Liver (tissue), 9 donors: ENCODE data around the gene UBE2E2. TPM values are rescaled to one million over a fixed set of nuclear protein-coding genes. Genes with fewer than 3 reads are reported as not detected.

Experiments used
- DNase-seq: peaks from one replicate; pipeline ENCODE4 v3.0.0-alpha.2; 2017; ENCODE audit warnings: low spot score
- H3K27ac ChIP-seq, 2 donors: one replicate each; pipeline ENCODE4 v1.7.0; 2013; ENCODE audit warnings: inconsistent platforms in 2 of 2, low read length in 2 of 2, control low read depth in 1 of 2, low read depth in 1 of 2, mild to moderate bottlenecking in 1 of 2
- H3K27me3 ChIP-seq, 4 donors: one replicate each; pipeline versions ENCODE4 v1.6.1 to v1.7.0; 2013; ENCODE audit warnings: low read length in 3 of 4, inconsistent platforms in 1 of 4, mild to moderate bottlenecking in 1 of 4, moderate library complexity in 1 of 4; ENCODE audit not compliant: control insufficient read depth in 4 of 4, insufficient read depth in 4 of 4
- H3K36me3 ChIP-seq, 4 donors: one replicate each; pipeline versions ENCODE4 v1.6.1 to v1.7.0; 2013; ENCODE audit warnings: low read length in 3 of 4, mild to moderate bottlenecking in 3 of 4, low read depth in 1 of 4, moderate library complexity in 1 of 4; ENCODE audit not compliant: control insufficient read depth in 4 of 4, insufficient read depth in 3 of 4
- H3K4me1 ChIP-seq, 4 donors: one replicate each; pipeline versions ENCODE4 v1.6.1 to v1.7.0; 2013; ENCODE audit warnings: low read length in 3 of 4, mild to moderate bottlenecking in 3 of 4, moderate library complexity in 1 of 4; ENCODE audit not compliant: control insufficient read depth in 4 of 4, insufficient read depth in 4 of 4
- H3K4me3 ChIP-seq, 3 donors: one replicate each; pipeline versions ENCODE4 v1.6.1 to v1.7.0; 2013; ENCODE audit warnings: low read length in 3 of 3, control low read depth in 1 of 3, low read depth in 1 of 3, mild to moderate bottlenecking in 1 of 3
- H3K9ac ChIP-seq, 2 donors: one replicate each; pipeline ENCODE4 v1.7.0; 2013; ENCODE audit warnings: low read length in 2 of 2, mild to moderate bottlenecking in 2 of 2, moderate library complexity in 2 of 2, control low read depth in 1 of 2, low read depth in 1 of 2
- H3K9me3 ChIP-seq, 4 donors: one replicate each; pipeline versions ENCODE4 v1.6.1 to v1.7.0; 2013; ENCODE audit warnings: low read length in 3 of 4; ENCODE audit not compliant: control insufficient read depth in 4 of 4
- ATF3 ChIP-seq: IDR thresholded peaks from 2 replicates; pipeline ENCODE4 v1.6.1; 2016; ENCODE audit warnings: antibody characterized with exemption
- CTCF ChIP-seq: fragments of 150-350 bp; IDR thresholded peaks from 2 replicates; pipeline ENCODE4 v1.5.1; 2017; ENCODE audit warnings: improper control_type of control experiment, low read depth, low read length; ENCODE audit not compliant: missing input control
- EGR1 ChIP-seq, 2 donors: IDR thresholded peaks; 2 replicates each; pipeline ENCODE4 v1.6.1; 2016 to 2018; ENCODE audit warnings: antibody characterized with exemption in 2 of 2, low read depth in 2 of 2
- FOXA1 ChIP-seq: IDR thresholded peaks from 2 replicates; pipeline ENCODE4 v1.6.1; 2016; ENCODE audit warnings: antibody characterized with exemption
- FOXA2 ChIP-seq: IDR thresholded peaks from 2 replicates; pipeline ENCODE4 v1.6.1; 2016; ENCODE audit warnings: antibody characterized with exemption
- GABPA ChIP-seq, 2 donors: IDR thresholded peaks in 1 of 2; conservative IDR thresholded peaks in 1 of 2; 2 replicates each; pipeline ENCODE4 v1.6.1; 2016; ENCODE audit warnings: antibody characterized with exemption in 2 of 2, mild to moderate bottlenecking in 1 of 2, moderate library complexity in 1 of 2
- HNF4A ChIP-seq, 2 donors: conservative IDR thresholded peaks; 2 replicates each; pipeline ENCODE4 v1.6.1; 2016; ENCODE audit warnings: antibody characterized with exemption in 2 of 2, mild to moderate bottlenecking in 2 of 2
- JUND ChIP-seq, 2 donors: IDR thresholded peaks; 2 replicates each; pipeline ENCODE4 v1.6.1; 2016; ENCODE audit warnings: antibody characterized with exemption in 2 of 2
- MAX ChIP-seq: IDR thresholded peaks from 2 replicates; pipeline ENCODE4 v1.6.1; 2016; ENCODE audit warnings: antibody characterized with exemption
- NR2F2 ChIP-seq: IDR thresholded peaks from 2 replicates; pipeline ENCODE4 v1.6.1; 2016; ENCODE audit warnings: antibody characterized with exemption
- RAD21 ChIP-seq, 2 donors: IDR thresholded peaks; 2 replicates each; pipeline ENCODE4 v1.6.1; 2016; ENCODE audit warnings: antibody characterized with exemption in 2 of 2, mild to moderate bottlenecking in 2 of 2
- RXRA ChIP-seq, 2 donors: IDR thresholded peaks; 2 replicates each; pipeline ENCODE4 v1.6.1; 2017 to 2018; ENCODE audit warnings: antibody characterized with exemption in 2 of 2, mild to moderate bottlenecking in 1 of 2
- SP1 ChIP-seq: IDR thresholded peaks from 2 replicates; pipeline ENCODE4 v1.6.1; 2018; ENCODE audit warnings: antibody characterized with exemption, mild to moderate bottlenecking
- TAF1 ChIP-seq: conservative IDR thresholded peaks from 2 replicates; pipeline ENCODE4 v1.6.1; 2016; ENCODE audit warnings: antibody characterized with exemption, mild to moderate bottlenecking
- YY1 ChIP-seq: IDR thresholded peaks from 2 replicates; pipeline ENCODE4 v1.6.1; 2016; ENCODE audit warnings: antibody characterized with exemption, mild to moderate bottlenecking
- ZBTB33 ChIP-seq: IDR thresholded peaks from 2 replicates; pipeline ENCODE4 v1.6.1; 2016; ENCODE audit warnings: antibody characterized with exemption
- WGBS: extraction: QIAGEN DNeasy Blood & Tissue Kit; methylation state at CpG from one replicate; pipeline ENCODE4 v1.1.7; 2013; 5-methylcytosine and 5-hydroxymethylcytosine counted together
- polyA plus RNA-seq, 2 donors: library from polyadenylated mRNA; stranded (reverse) in 1 of 2; unstranded in 1 of 2; fragments of 200-250 nt in 1 of 2; fragments of >200 nt in 1 of 2; fragmentation: Nextera tagmentation in 1 of 2; extraction: Ambion mirVana in 1 of 2; gene quantifications; one replicate each; pipeline versions ENCODE4 v1.2.1 to v1.2.3, GENCODE V29; 2013 to 2015
- total RNA-seq, 2 donors: library from RNA; depleted of rRNA; stranded (reverse); fragments of >200 nt; gene quantifications; one replicate each; pipeline ENCODE4 v1.2.3, GENCODE V29; 2014
- donor health status: healthy.
- donor health status: healthy.
- donor health status: healthy.
- donor health status: healthy.
- donor health status: healthy.

Gene UBE2E2
- total and polyA plus RNA-seq, 4 donors = 9.0 to 27.8 (median 16.8) TPM

GRCh38 chr3:23580096-23580713, 377.1 kb downstream of the UBE2E2 start:
- DNase-seq = no peak
- WGBS = 90% methylated on average over 8 of the region's 8 CpGs
- H3K4me1 ChIP-seq = peaks cover 0 to 4% (median under 1%) of the 10 kb centered on the region in 4 donors

GRCh38 chr3:23583980-23584740, 381.0 kb downstream of the UBE2E2 start:
- no peak for DNase-seq
- TF ChIP-seq MAX (no peak), EGR1 (IDR thresholded peaks at IDR 0.05; ENCODE audit: low read depth in 2 of 2) (no peak), GABPA (IDR thresholded peaks at IDR 0.05 in 1 of 2, conservative IDR thresholded peaks at IDR 0.05 in 1 of 2) (no peak), RXRA (IDR thresholded peaks at IDR 0.05) (no peak)
- no peak overlapping the region for H3K4me3 ChIP-seq
- no peak overlapping the region for H3K27ac ChIP-seq
- no peaks in the 10 kb centered on the region for H3K36me3 ChIP-seq
- no peaks in the 10 kb centered on the region for H3K9me3 ChIP-seq
- no peak overlapping the region for H3K9ac ChIP-seq
- H3K4me1 ChIP-seq = no peaks in the 10 kb centered on the region
- H3K27me3 ChIP-seq = no peaks in the 10 kb centered on the region
- WGBS = 95% methylated on average over 10 of the region's 10 CpGs

More at GRCh38 chr3:23580096-23580713, 377.1 kb downstream of the UBE2E2 start:
- no peak overlapping the region for H3K4me3 ChIP-seq
- H3K27ac ChIP-seq = no peak overlapping the region
- no peaks in the 10 kb centered on the region for H3K9me3 ChIP-seq
- no peaks in the 10 kb centered on the region for H3K36me3 ChIP-seq
- no peak overlapping the region for H3K9ac ChIP-seq
- H3K27me3 ChIP-seq = no peaks in the 10 kb centered on the region
- TF ChIP-seq ZBTB33 = no peak

- Histone ChIP-seq H3K4me1 (no peaks in the 10 kb centered on the region), H3K27me3 (no peaks in the 10 kb centered on the region), H3K27ac (no peak overlapping the region), H3K4me3 (no peak overlapping the region), H3K9me3 (no peaks in the 10 kb centered on the region), H3K36me3 (peaks cover 0 to 4% (median 0%) of the 10 kb centered on the region in 4 donors), H3K9ac (no peak overlapping the region)
- DNase-seq = no peak
- WGBS = 93% methylated on average over 3 of the region's 3 CpGs
- TF ChIP-seq RAD21 (IDR thresholded peaks at IDR 0.05) (no peak), MAX (no peak), ZBTB33 (no peak), RXRA (IDR thresholded peaks at IDR 0.05) (no peak), FOXA1 (no peak), FOXA2 (no peak), JUND (IDR thresholded peaks at IDR 0.05) (no peak), NR2F2 (no peak), GABPA (IDR thresholded peaks at IDR 0.05 in 1 of 2, conservative IDR thresholded peaks at IDR 0.05 in 1 of 2) (no peak), ATF3 (no peak), SP1 (no peak), TAF1 (no peak), YY1 (no peak), HNF4A (conservative IDR thresholded peaks at IDR 0.05) (no peak), CTCF (no peak)
These were observed 384.4 kb downstream of the UBE2E2 start for GRCh38 chr3:23587513-23587912.
